HepG2 (cell line): ENCODE results near the gene SLC9A8. TPM values are rescaled to one million over a fixed set of nuclear protein-coding genes. Genes with fewer than 3 reads are reported as not detected.
A peak's percentile ranks its signal among the peaks of the same experiment; 100 is the strongest.
"Not testable (repeated sequence)": the region's sequence is repeated elsewhere in the genome, so short reads cannot be mapped to it uniquely, and the experiment has no call there.

Experiments used
- ATAC-seq: fragments of 200-7000 bp; cut with Tn5 transposase; 3 replicates; pipeline ENCODE4 v1.9.1; 2020; ENCODE audit warnings: mild to moderate bottlenecking, moderate library complexity
- BruUV-seq: library from RNA; stranded (reverse); fragments of 400-500 nt; replicated peaks from 2 replicates; lab custom pipeline; 2021; lab: Mats Ljungman, UMichigan
- CTCF ChIA-PET: fragments of 300-600 bp; formaldehyde crosslinking; extraction: SDS; loops from one replicate; lab custom pipeline; 2021; ENCODE audit warnings: low total read pairs, inconsistent platforms, low intra/inter-chr PET ratio; lab: Yijun Ruan, JAX
- POLR2A ChIA-PET: fragments of 350-600 bp; sonication (Branson Sonifier 250); formaldehyde crosslinking; loops from one replicate; lab custom pipeline; 2020; ENCODE audit warnings: antibody characterized with exemption, inconsistent platforms; lab: Yijun Ruan, JAX
- DNase-seq: peaks from one replicate; pipeline ENCODE4 v3.0.0-alpha.2; 2015; ENCODE audit warnings: low spot score
- FAIRE-seq: peaks from 3 replicates; lab custom pipeline; 2011; peaks lifted over from hg19 to GRCh38; lab: Jason Lieb, UNC
- H2AFZ ChIP-seq: one replicate; pipeline ENCODE4 v1.6.1; 2011; ENCODE audit warnings: low read length, inconsistent platforms
- H3K27ac ChIP-seq: fragments of 300-600 bp; 3 replicates; pipeline ENCODE4 v1.8.0; 2011; ENCODE audit warnings: mixed run types, mild to moderate bottlenecking, mixed read lengths, low read length, inconsistent platforms; ENCODE audit not compliant: insufficient read depth; ENCODE audit errors: extremely low read length
- H3K27me3 ChIP-seq, 2 experiments: fragments of 200-600 bp in 1 of 2; 2 replicates in 1 of 2; 3 replicates in 1 of 2; pipeline versions ENCODE4 v1.6.0 to v1.8.0; 2011; ENCODE audit warnings: low read length in 2 of 2, mild to moderate bottlenecking in 2 of 2, moderate library complexity in 2 of 2, inconsistent platforms in 1 of 2; ENCODE audit not compliant: insufficient read depth in 2 of 2, control insufficient read depth in 1 of 2
- H3K36me3 ChIP-seq, 2 experiments: fragments of 200-600 bp in 1 of 2; replicated peaks in 1 of 2; 2 replicates in 1 of 2; 3 replicates in 1 of 2; pipeline versions ENCODE4 v1.5.1 to v1.8.0; 2011; ENCODE audit warnings: low read length in 2 of 2, inconsistent platforms in 1 of 2; ENCODE audit not compliant: insufficient read depth in 2 of 2, control insufficient read depth in 1 of 2
- H3K4me1 ChIP-seq: 2 replicates; pipeline ENCODE4 v1.5.1; 2012; ENCODE audit warnings: low read length, inconsistent platforms; ENCODE audit not compliant: insufficient read depth
- H3K4me2 ChIP-seq: 2 replicates; pipeline ENCODE4 v1.6.0; 2011; ENCODE audit warnings: low read depth, low read length, inconsistent platforms
- H3K4me3 ChIP-seq, 3 experiments: fragments of 200-600 bp in 1 of 3; sonication (generic), shearing (Covaris generic) in 1 of 3; replicated peaks in 1 of 3; 2 replicates each; pipeline ENCODE4 v1.5.1; 2011 to 2016; ENCODE audit warnings: low read length in 3 of 3, inconsistent platforms in 2 of 3, low read depth in 2 of 3, mild to moderate bottlenecking in 2 of 3, control low read depth in 1 of 3, mixed read lengths in 1 of 3; ENCODE audit not compliant: insufficient read depth in 1 of 3
- H3K79me2 ChIP-seq: one replicate; pipeline ENCODE4 v1.6.1; 2011; ENCODE audit warnings: low read length, inconsistent platforms; ENCODE audit not compliant: insufficient read depth
- H3K9ac ChIP-seq: 2 replicates; pipeline ENCODE4 v1.6.0; 2011; ENCODE audit warnings: mild to moderate bottlenecking, low read depth, low read length, inconsistent platforms; ENCODE audit not compliant: insufficient read depth
- H3K9me3 ChIP-seq: 2 replicates; pipeline ENCODE4 v1.5.1; 2012; ENCODE audit warnings: mild to moderate bottlenecking, low read length
- H4K20me1 ChIP-seq: 2 replicates; pipeline ENCODE4 v1.6.0; 2011; ENCODE audit warnings: inconsistent platforms, mild to moderate bottlenecking, low read length, moderate library complexity; ENCODE audit not compliant: insufficient read depth
- FOSL2 ChIP-seq: sonication (generic); formaldehyde crosslinking; IDR thresholded peaks from 2 replicates; pipeline ENCODE4 v1.4.0; 2020; ENCODE audit warnings: missing genetic modification reagents
- NCOA5 ChIP-seq: sonication (generic); formaldehyde crosslinking; IDR thresholded peaks from 2 replicates; pipeline ENCODE4 v1.4.0; 2020; ENCODE audit warnings: missing genetic modification reagents
- NFE2L2 ChIP-seq: fragments of 150-350 bp; IDR thresholded peaks from 2 replicates; pipeline ENCODE4 v1.6.1; 2014; ENCODE audit warnings: low read length
- SALL1 ChIP-seq: sonication (generic); formaldehyde crosslinking; IDR thresholded peaks from 2 replicates; pipeline ENCODE4 v1.8.0; 2022; ENCODE audit warnings: mild to moderate bottlenecking, missing genetic modification reagents
- TGIF2 ChIP-seq: IDR thresholded peaks from 2 replicates; pipeline ENCODE4 v1.6.1; 2016; ENCODE audit warnings: control low read depth, missing compliant biosample characterization
- ZMYM3 ChIP-seq: sonication (generic); formaldehyde crosslinking; IDR thresholded peaks from 2 replicates; pipeline ENCODE4 v1.5.1; 2020; ENCODE audit warnings: mild to moderate bottlenecking, missing genetic modification reagents
- ZNF256 ChIP-seq: sonication (generic); formaldehyde crosslinking; conservative IDR thresholded peaks from 2 replicates; pipeline ENCODE4 v1.4.0; 2020; ENCODE audit warnings: missing genetic modification reagents
- ZNF646 ChIP-seq: sonication (generic); formaldehyde crosslinking; IDR thresholded peaks from 2 replicates; pipeline ENCODE4 v1.9.0; 2021; ENCODE audit warnings: mild to moderate bottlenecking, missing genetic modification reagents
- WGBS: methylation state at CpG from one replicate; pipeline ENCODE4 v1.1.6; 2017; ENCODE audit warnings: low lambda C conversion rate; 5-methylcytosine and 5-hydroxymethylcytosine counted together
- in situ Hi-C: cut with HindIII; loops from 2 replicates; pipeline ENCODE4 v1.10.0; 2017; ENCODE audit warnings: low pct_unique_long_range_greater_than_20kb; ENCODE audit not compliant: extremely low pct_ligation_motif_present
- intact Hi-C: fragments of 100-400 bp; cut with micrococcal nuclease; formaldehyde crosslinking; loops from one replicate; pipeline ENCODE4 v1.10.0; 2022; ENCODE audit not compliant: unreplicated experiment
- polyA plus RNA-seq, 8 experiments: library from polyadenylated mRNA; depleted of rRNA in 3 of 8; stranded (reverse) in 7 of 8; unstranded in 1 of 8; fragments of >200 nt; fragmentation: Illumina TruSeq in 4 of 8; extraction: Trizol in 4 of 8; gene quantifications; 2 replicates each; pipeline versions ENCODE4 v1.2.1 to v1.2.3, GENCODE V29; 2011 to 2016; ENCODE audit warnings: low read depth in 4 of 8, missing spikeins in 1 of 8, mixed read lengths in 1 of 8; ENCODE audit not compliant: insufficient read depth in 1 of 8
- total RNA-seq, 5 experiments: library from RNA; depleted of rRNA; stranded (reverse); fragments of >200 nt; fragmentation: Illumina TruSeq; extraction: Trizol; gene quantifications; 2 replicates each; pipeline ENCODE4 v1.2.3, GENCODE V29; 2016; ENCODE audit warnings: low read depth in 1 of 5

SLC9A8 gene
- total and polyA plus RNA-seq, 2 of the 13 experiments (the other 11 are each of a cell fraction or from before 2014, with no cell fraction given) = 4.1 to 7.4 TPM

- WGBS = 33% methylated on average over 3 of the region's 3 CpGs
- ChIA-PET POLR2A (interaction anchor here (1.1 kb wide), 1 partner anchor 32 kb away, joined by 3 read pairs; no protein-coding TSS in a partner anchor), CTCF (no interaction called here)
- FAIRE-seq (no peak), ATAC-seq (no peak), DNase-seq (no peak)
- Histone ChIP-seq H3K27ac (no peak overlapping the region), H3K9me3 (no peaks in the 10 kb centered on the region; the same call in 1 of the 2 replicates), H3K4me3 (no peak overlapping the region), H3K9ac (no peak overlapping the region), H3K36me3 (no peaks in the 10 kb centered on the region), H3K4me1 (peaks cover 29% of the 10 kb centered on the region), H4K20me1 (no peaks in the 10 kb centered on the region), H3K79me2 (no peaks in the 10 kb centered on the region), H2AFZ (no peak overlapping the region), H3K27me3 (no peaks in the 10 kb centered on the region; a peak in 1 of 5 replicates), H3K4me2 (no peak overlapping the region)
- in situ Hi-C loops (no loop called here), intact Hi-C loops (no loop called here)
- TF ChIP-seq ZNF256 (CRISPR knock-in tag) (0 out of 2 replicates have a peak, but pooled peaks have one; percentile 26), ZMYM3 (CRISPR knock-in tag) (peak; percentile 43; the same call in 1 of the 2 replicates), TGIF2 (CRISPR knock-in tag) (no peak), NCOA5 (CRISPR knock-in tag) (no peak)
- BruUV-seq = no TSS peak
Measured at GRCh38 chr20:49804364-49804763, 8.3 kb upstream of the SLC9A8 start.

- peaks cover 19% of the 10 kb centered on the region for H3K4me1 ChIP-seq
- POLR2A ChIA-PET = interaction anchor here (1.1 kb wide), 1 partner anchor 33 kb away, joined by 3 read pairs; no protein-coding TSS in a partner anchor
- TF ChIP-seq FOSL2 (CRISPR knock-in tag) (0 out of 2 replicates have a peak, but pooled peaks have one; percentile 32), SALL1 (CRISPR knock-in tag) (peak; percentile 25; the same call in 1 of the 2 replicates), ZNF646 (CRISPR knock-in tag) (peak; percentile 60; the same call in 1 of the 2 replicates), NFE2L2 (0 out of 2 replicates have a peak, but pooled peaks have one; percentile 29)
- peak; percentile 66 for ATAC-seq
- H3K79me2 ChIP-seq, H3K36me3 ChIP-seq, H3K9ac ChIP-seq, DNase-seq, FAIRE-seq, H3K27me3 ChIP-seq, intact Hi-C loops, in situ Hi-C loops, H3K27ac ChIP-seq, H3K4me3 ChIP-seq, H3K9me3 ChIP-seq, BruUV-seq, H4K20me1 ChIP-seq: not testable (repeated sequence)
- H3K4me2 ChIP-seq = peak overlapping the region; percentile 53
- WGBS = 37% methylated on average over 10 of the region's 11 CpGs
- peak overlapping the region; percentile 49 for H2AFZ ChIP-seq
- CTCF ChIA-PET = interaction anchor here (0.8 kb wide), 1 partner anchor 194 kb away, joined by 3 read pairs; no protein-coding TSS in a partner anchor
Measured at GRCh38 chr20:49805224-49805876, 7.3 kb upstream of the SLC9A8 start.
